Globus pallidus (tissue), 1 donor: ENCODE results near the gene FBXL16.

ENCODE experiments used
- DNase-seq: peaks from one replicate; pipeline ENCODE4 v3.0.0-alpha.2; 2015; ENCODE audit warnings: low spot score

Gene FBXL16

GRCh38 chr16:660459-661183, 45.0 kb downstream of the FBXL16 start:
- DNase-seq: peak; percentile 88

- no peak for DNase-seq
Observed at GRCh38 chr16:660132-660458, 45.5 kb downstream of the FBXL16 start.

- no peak for DNase-seq
Observed at GRCh38 chr16:659618-660017, 46.0 kb downstream of the FBXL16 start.

- DNase-seq: no peak
Observed at GRCh38 chr16:658679-659571, 46.7 kb downstream of the FBXL16 start.

- no peak for DNase-seq
Observed at GRCh38 chr16:657487-657886, 48.1 kb downstream of the FBXL16 start.

GRCh38 chr16:654034-654433, 51.6 kb downstream of the FBXL16 start:
- no peak for DNase-seq

GRCh38 chr16:652454-653305, 52.9 kb downstream of the FBXL16 start:
- no peak for DNase-seq

GRCh38 chr16:651844-652243, 53.8 kb downstream of the FBXL16 start:
- no peak for DNase-seq

GRCh38 chr16:649631-650030, 56.0 kb downstream of the FBXL16 start:
- DNase-seq: no peak

GRCh38 chr16:648781-649589, 56.6 kb downstream of the FBXL16 start, which contains the start of gene WDR90:
Gene WDR90, plus strand, starts transcription at chr16:649365. Its CDS starts 52 bp downstream, at chr16:649417.
- peak; percentile 89 for DNase-seq

GRCh38 chr16:648071-648780, 57.4 kb downstream of the FBXL16 start:
- DNase-seq: no peak

- DNase-seq: no peak
Observed at GRCh38 chr16:647173-647902, 58.3 kb downstream of the FBXL16 start.

GRCh38 chr16:646679-647172, 58.9 kb downstream of the FBXL16 start:
- no peak for DNase-seq

GRCh38 chr16:645852-646678, 59.5 kb downstream of the FBXL16 start:
- no peak for DNase-seq

- no peak for DNase-seq
Observed at GRCh38 chr16:644556-644955, 61.0 kb downstream of the FBXL16 start.

GRCh38 chr16:643050-643368, 62.6 kb downstream of the FBXL16 start:
- DNase-seq: no peak
